Body of pancreas (tissue), 4 donors: ENCODE data around the gene PPOX. TPM values are rescaled to one million over a fixed set of nuclear protein-coding genes. Genes with fewer than 3 reads are reported as not detected.

Source experiments
- ATAC-seq: fragments of 150-250 bp; one replicate; pipeline ENCODE4 v1.9.1; 2016
- DNase-seq, 4 donors: peaks; one replicate each; pipeline ENCODE4 v3.0.0-alpha.2; 2019
- H3K27ac ChIP-seq, 4 donors: fragments of 200-600 bp; sonication (generic); 1 replicate in 3 of 4; 2 replicates in 1 of 4; pipeline versions ENCODE4 v1.5.1 to v1.6.1; 2016 to 2019; ENCODE audit warnings: mild to moderate bottlenecking in 1 of 4, mixed read lengths in 1 of 4, moderate library complexity in 1 of 4
- H3K27me3 ChIP-seq, 2 donors: fragments of 200-600 bp; sonication (generic); one replicate each; pipeline ENCODE4 v1.6.0; 2016; ENCODE audit warnings: mild to moderate bottlenecking in 1 of 2
- H3K36me3 ChIP-seq, 2 donors: fragments of 200-600 bp; sonication (generic); replicated peaks in 1 of 2; 2 replicates each; pipeline ENCODE4 v1.5.1; 2016; ENCODE audit warnings: low read depth in 2 of 2; ENCODE audit not compliant: insufficient read depth in 1 of 2
- H3K4me1 ChIP-seq: fragments of 200-600 bp; sonication (generic); one replicate; pipeline ENCODE4 v1.6.0; 2016
- H3K4me3 ChIP-seq, 2 donors: fragments of 200-600 bp; sonication (generic); 1 replicate in 1 of 2; 2 replicates in 1 of 2; pipeline ENCODE4 v1.5.1; 2016 to 2019
- H3K9me3 ChIP-seq, 3 donors: fragments of 200-600 bp; sonication (generic); 1 replicate in 2 of 3; 2 replicates in 1 of 3; pipeline ENCODE4 v1.5.1; 2016
- CTCF ChIP-seq, 7 experiments: fragments of 450-650 bp in 4 of 7; fragments of 200-600 bp in 3 of 7; sonication (generic) in 3 of 7; IDR thresholded peaks; one replicate each; pipeline ENCODE4 v1.5.1; 2016 to 2019; ENCODE audit warnings: antibody characterized with exemption in 7 of 7
- POLR2A ChIP-seq, 3 donors: fragments of 450-650 bp; IDR thresholded peaks; one replicate each; pipeline ENCODE4 v1.6.1; 2016; ENCODE audit warnings: antibody characterized with exemption in 3 of 3, mild to moderate bottlenecking in 2 of 3
- WGBS, 2 donors: methylation state at CpG; one replicate each; pipeline ENCODE4 v1.1.5; 2017; 5-methylcytosine and 5-hydroxymethylcytosine counted together
- intact Hi-C: fragments of 100-400 bp; cut with DNase I; formaldehyde crosslinking; loops from one replicate; pipeline ENCODE4 v1.15.1; 2023
- total RNA-seq, 2 donors: library from RNA; depleted of rRNA; stranded (reverse); fragments of >200 nt; gene quantifications; one replicate each; pipeline ENCODE4 v1.1.0, GENCODE V29; 2016

The PPOX gene
- total RNA-seq, 2 donors from 2014 or later, result 16.2 to 18.9 TPM

- peak overlapping the region in 1 of 2 donors; percentile 38 for H3K4me3 ChIP-seq
- no peak for TF ChIP-seq CTCF (IDR thresholded peaks at IDR 0.05)
- TF ChIP-seq POLR2A (IDR thresholded peaks at IDR 0.05), result no peak
- DNase-seq (no peak), ATAC-seq (peak; percentile 3)
- 20 to 26% methylated on average over 9 of the region's 9 CpGs for WGBS, 2 donors
- peaks cover 0 to 6% of the 10 kb centered on the region in 2 donors for H3K36me3 ChIP-seq
- H3K27me3 ChIP-seq, result no peaks in the 10 kb centered on the region
- intact Hi-C loops, result no loop called here
- peak overlapping the region in 3 of 4 donors; percentile 94 to 98 (median 96) for H3K27ac ChIP-seq
- H3K4me1 ChIP-seq, result peaks cover 19% of the 10 kb centered on the region
- no peaks in the 10 kb centered on the region for H3K9me3 ChIP-seq
Measured at GRCh38 chr1:161153176-161153575, 13.1 kb upstream of the PPOX start.

GRCh38 chr1:161153682-161154337, 12.4 kb upstream of the PPOX start, which contains the start of gene UFC1:
Gene UFC1 (plus strand): TSS chr1:161153978. CDS start chr1:161153998, 20 bp downstream.
- Histone ChIP-seq H3K4me3 (peak within 1 kb of the TSS; percentile 38 to 85), H3K27ac (peak within 1 kb of the TSS; percentile 94 to 98 (median 97)), H3K27me3 (no peaks in the 10 kb centered on the region), H3K4me1 (peaks cover 22% of the 10 kb centered on the region), H3K36me3 (peaks cover 0 to 6% of the 10 kb centered on the region in 2 donors), H3K9me3 (no peaks in the 10 kb centered on the region)
- 0 to 1% methylated on average over 26 to 33 of the region's 33 CpGs for WGBS, 2 donors
- ATAC-seq, result peak; percentile 95
- DNase-seq, result peak; percentile 81 to 88 (median 84)
- intact Hi-C loops, result no loop called here
- TF ChIP-seq CTCF (IDR thresholded peaks at IDR 0.05), result peak in 1 of 7 experiments; percentile 6
- TF ChIP-seq POLR2A (IDR thresholded peaks at IDR 0.05), result peak in 2 of 3 donors; percentile 82 to 91

GRCh38 chr1:161157867-161158266, 8.4 kb upstream of the PPOX start:
- 93 to 94% methylated on average over 1 of the region's 1 CpG for WGBS, 2 donors
- ATAC-seq, result no peak
- intact Hi-C loops, result no loop called here

GRCh38 chr1:161158316-161159010, 7.8 kb upstream of the PPOX start:
- Histone ChIP-seq H3K36me3 (peaks cover 0 to 8% of the 10 kb centered on the region in 2 donors), H3K4me3 (no peak overlapping the region), H3K27me3 (no peaks in the 10 kb centered on the region), H3K9me3 (no peaks in the 10 kb centered on the region), H3K27ac (peak overlapping the region; percentile 57 to 85 (median 79)), H3K4me1 (peaks cover 47% of the 10 kb centered on the region)
- intact Hi-C loops, result no loop called here
- WGBS, 2 donors, result 64 to 67% methylated on average over 9 of the region's 9 CpGs
- DNase-seq, result no peak
- no peak for ATAC-seq
- TF ChIP-seq POLR2A (IDR thresholded peaks at IDR 0.05) (no peak), CTCF (IDR thresholded peaks at IDR 0.05) (no peak)

More at GRCh38 chr1:161157867-161158266, 8.4 kb upstream of the PPOX start:
- TF ChIP-seq CTCF (IDR thresholded peaks at IDR 0.05) (no peak), POLR2A (IDR thresholded peaks at IDR 0.05) (no peak)
- no peak for DNase-seq
- Histone ChIP-seq H3K36me3 (peaks cover 0 to 6% of the 10 kb centered on the region in 2 donors), H3K27ac (no peak overlapping the region), H3K27me3 (no peaks in the 10 kb centered on the region), H3K9me3 (no peaks in the 10 kb centered on the region), H3K4me1 (peaks cover 47% of the 10 kb centered on the region), H3K4me3 (no peak overlapping the region)
